ENCODE results near the gene HIBCH. TPM values are rescaled to one million over a fixed set of nuclear protein-coding genes. Genes with fewer than 3 reads are reported as not detected.

Gene HIBCH, protein sequence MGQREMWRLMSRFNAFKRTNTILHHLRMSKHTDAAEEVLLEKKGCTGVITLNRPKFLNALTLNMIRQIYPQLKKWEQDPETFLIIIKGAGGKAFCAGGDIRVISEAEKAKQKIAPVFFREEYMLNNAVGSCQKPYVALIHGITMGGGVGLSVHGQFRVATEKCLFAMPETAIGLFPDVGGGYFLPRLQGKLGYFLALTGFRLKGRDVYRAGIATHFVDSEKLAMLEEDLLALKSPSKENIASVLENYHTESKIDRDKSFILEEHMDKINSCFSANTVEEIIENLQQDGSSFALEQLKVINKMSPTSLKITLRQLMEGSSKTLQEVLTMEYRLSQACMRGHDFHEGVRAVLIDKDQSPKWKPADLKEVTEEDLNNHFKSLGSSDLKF
- total RNA-seq = 10 to 100 TPM; 19.3 to 31.4 (median 21.6) TPM
- 38.3 TPM for total RNA-seq (2013)

GRCh38 chr2:190319555-190320498, at the start of gene HIBCH:
TSS of gene HIBCH (minus strand) at chr2:190319826. CDS start at chr2:190319750, 76 bp downstream.
- no peaks in the 10 kb centered on the region for H3K9me3 ChIP-seq (ENCODE audit: control insufficient read depth, insufficient read depth, low read length)
- Mint-ChIP-seq H3K27ac (peak within 1 kb of the TSS; percentile 92 to 100), H3K4me3 (peak within 1 kb of the TSS; percentile 98), H3K9me3 (no peaks in the 10 kb centered on the region), H3K36me3 (no peaks in the 10 kb centered on the region), H3K27me3 (ENCODE audit: low read depth in 2 of 2) (peaks cover 7% of the 10 kb centered on the region in 2 donors), H3K4me1 (peaks cover 43 to 52% of the 10 kb centered on the region in 2 donors)
- ATAC-seq (peak; percentile 89 to 95 (median 93)), DNase-seq (peak; percentile 74 to 90)
- peak; percentile 67 for TF ChIP-seq CTCF (IDR thresholded peaks at IDR 0.05)
- peaks cover 12% of the 10 kb centered on the region for H3K4me1 ChIP-seq (ENCODE audit: control insufficient read depth, insufficient read depth, low read length)
- intact Hi-C loops (cut with micrococcal nuclease) = no loop called here
- no peaks in the 10 kb centered on the region for H3K36me3 ChIP-seq (ENCODE audit: control insufficient read depth, insufficient read depth, low read length)
- WGBS (ENCODE audit: insufficient coverage) = 0% methylated on average over 47 of the region's 50 CpGs
- peak within 1 kb of the TSS; percentile 83 for H3K27ac ChIP-seq (ENCODE audit: low read length)
- H3K27me3 ChIP-seq (ENCODE audit: control insufficient read depth, insufficient read depth, low read length) = no peaks in the 10 kb centered on the region
- peak within 1 kb of the TSS; percentile 88 for H3K4me3 ChIP-seq (ENCODE audit: low read length)

DNA sequence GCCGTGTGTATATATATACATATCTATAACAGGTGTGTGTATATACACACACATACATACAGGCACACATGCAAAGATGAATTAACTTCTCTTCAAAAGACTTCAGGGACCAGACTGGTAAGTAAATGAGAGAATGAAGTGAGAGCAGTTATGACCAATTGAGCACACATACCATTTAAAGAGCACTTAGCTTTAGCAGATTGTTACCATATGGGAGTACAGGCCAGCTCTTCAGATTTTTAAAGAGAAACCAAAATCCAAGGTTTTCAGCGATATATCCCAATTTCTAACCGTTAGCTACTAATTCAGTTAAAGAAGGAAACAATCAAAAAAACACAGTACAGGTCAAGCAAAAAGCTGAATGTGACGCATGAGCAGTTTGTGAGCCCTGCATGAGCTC, 47.5 kb upstream of the HIBCH start:
- H3K4me3 Mint-ChIP-seq = no peak overlapping the region
- no peak for TF ChIP-seq CTCF (IDR thresholded peaks at IDR 0.05)
- Histone ChIP-seq H3K27me3 (ENCODE audit: control insufficient read depth, insufficient read depth, low read length) (no peaks in the 10 kb centered on the region), H3K36me3 (ENCODE audit: control insufficient read depth, insufficient read depth, low read length) (peaks cover 42% of the 10 kb centered on the region), H3K4me3 (ENCODE audit: low read length) (no peak overlapping the region), H3K4me1 (ENCODE audit: control insufficient read depth, insufficient read depth, low read length) (no peaks in the 10 kb centered on the region), H3K9me3 (ENCODE audit: control insufficient read depth, insufficient read depth, low read length) (no peaks in the 10 kb centered on the region), H3K27ac (ENCODE audit: low read length) (no peak overlapping the region)
- DNase-seq = no peak
- H3K4me1 Mint-ChIP-seq = peaks cover 1 to 2% of the 10 kb centered on the region in 2 donors
- intact Hi-C loops (cut with micrococcal nuclease) = no loop called here
- H3K9me3 Mint-ChIP-seq = no peaks in the 10 kb centered on the region
- ATAC-seq = no peak
- H3K27ac Mint-ChIP-seq = no peak overlapping the region
- 95% methylated on average over 3 of the region's 4 CpGs for WGBS (ENCODE audit: insufficient coverage)
- H3K27me3 Mint-ChIP-seq (ENCODE audit: low read depth in 2 of 2) = no peaks in the 10 kb centered on the region
- peaks cover 8% of the 10 kb centered on the region for H3K36me3 Mint-ChIP-seq

GRCh38 chr2:190366248-190366753, 46.7 kb upstream of the HIBCH start:
- Mint-ChIP-seq H3K27me3 (ENCODE audit: low read depth in 2 of 2) (no peaks in the 10 kb centered on the region), H3K36me3 (peaks cover 8% of the 10 kb centered on the region), H3K9me3 (no peaks in the 10 kb centered on the region), H3K27ac (no peak overlapping the region), H3K4me1 (peaks cover 4% of the 10 kb centered on the region in 2 donors), H3K4me3 (no peak overlapping the region)
- TF ChIP-seq CTCF (IDR thresholded peaks at IDR 0.05) = no peak
- Histone ChIP-seq H3K27me3 (ENCODE audit: control insufficient read depth, insufficient read depth, low read length) (no peaks in the 10 kb centered on the region), H3K4me3 (ENCODE audit: low read length) (no peak overlapping the region), H3K9me3 (ENCODE audit: control insufficient read depth, insufficient read depth, low read length) (no peaks in the 10 kb centered on the region), H3K4me1 (ENCODE audit: control insufficient read depth, insufficient read depth, low read length) (no peaks in the 10 kb centered on the region), H3K36me3 (ENCODE audit: control insufficient read depth, insufficient read depth, low read length) (peaks cover 42% of the 10 kb centered on the region), H3K27ac (ENCODE audit: low read length) (no peak overlapping the region)
- intact Hi-C loops (cut with micrococcal nuclease) = no loop called here
- no peak for DNase-seq
- ATAC-seq = no peak
- WGBS (ENCODE audit: insufficient coverage) = 88% methylated on average over 11 of the region's 11 CpGs
